Measurements from ENCODE around the gene RPL13.

RPL13 gene

DNA sequence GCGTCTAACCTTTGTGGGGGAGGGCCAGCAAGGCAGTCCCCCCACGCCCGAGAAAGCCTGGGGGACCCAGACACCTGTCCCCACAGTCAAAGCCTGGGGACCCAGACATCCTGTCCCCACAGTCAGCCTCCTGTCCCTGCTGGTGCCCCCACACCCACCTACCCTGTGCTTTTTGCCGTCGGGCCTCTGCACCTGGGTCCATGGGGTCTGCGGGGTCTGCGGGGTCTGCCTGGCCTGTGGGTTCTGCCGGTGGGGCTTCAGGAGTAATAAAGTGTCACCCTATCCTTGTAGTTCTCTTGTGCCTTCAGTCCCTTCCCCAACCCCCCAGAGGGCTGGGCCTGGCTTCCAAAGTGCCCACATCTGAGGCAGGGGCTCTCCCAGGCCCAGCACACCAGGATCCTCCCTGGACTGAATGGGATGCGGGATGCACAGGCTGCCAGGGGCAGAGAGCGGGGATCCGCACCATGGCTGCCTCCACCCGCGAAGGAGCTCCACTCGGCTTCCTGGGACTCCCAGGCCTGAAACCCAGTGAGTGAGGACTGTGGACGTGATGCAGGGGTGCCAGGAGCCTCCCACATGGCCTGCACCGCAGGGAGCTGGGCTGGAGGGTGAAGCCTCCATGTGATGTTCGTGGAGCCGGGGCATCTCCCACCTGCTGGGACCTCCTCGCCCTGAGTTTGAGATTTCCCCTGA, 36.6 kb downstream of the RPL13 start:
- no peak for DNase-seq (ENCODE audit: low read depth in 1 of 2, low spot score in 1 of 2)

DNA sequence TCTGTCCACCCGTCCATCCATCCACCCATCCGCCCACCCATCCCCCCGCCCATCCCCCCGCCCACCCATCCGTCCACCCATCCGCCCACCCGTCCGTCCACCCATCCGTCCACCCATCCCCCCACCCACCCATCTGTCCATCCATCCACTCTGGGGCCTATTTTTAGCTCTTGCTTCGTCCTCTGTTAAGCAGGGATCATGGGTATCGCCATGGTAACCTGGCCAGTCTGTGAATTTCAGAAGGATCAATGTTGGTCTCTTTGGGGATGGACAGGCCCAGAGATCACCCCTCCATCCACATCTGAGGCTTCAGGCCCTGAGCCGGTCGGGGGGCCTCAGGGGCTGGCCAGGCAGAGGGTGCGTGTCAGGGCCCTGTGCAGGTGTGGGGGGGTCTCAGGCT, 37.7 kb downstream of the RPL13 start:
- DNase-seq (ENCODE audit: low read depth in 1 of 2, low spot score in 1 of 2): no peak

DNA sequence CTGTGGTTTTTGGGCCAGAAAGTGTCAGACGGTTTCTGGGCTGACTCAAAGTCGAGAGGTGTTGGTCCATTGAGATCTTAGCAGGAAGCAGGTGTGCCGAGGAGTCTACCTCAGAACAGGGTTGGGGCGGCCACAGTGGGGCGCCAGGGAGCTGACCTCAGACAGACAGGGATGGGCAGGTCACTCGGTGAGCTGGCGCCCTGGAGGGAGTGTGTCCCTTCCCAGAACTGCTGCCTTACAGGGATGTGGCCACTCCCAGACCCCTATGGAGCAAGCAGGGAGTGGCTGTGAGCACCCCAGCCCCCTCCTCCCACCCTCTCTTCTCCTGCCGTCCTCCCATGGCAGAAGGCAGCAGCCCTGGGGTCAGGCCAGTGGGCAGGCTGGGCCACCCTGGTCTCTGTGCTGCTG, 39.0 kb downstream of the RPL13 start:
- DNase-seq (ENCODE audit: low read depth in 1 of 2, low spot score in 1 of 2): no peak

DNA sequence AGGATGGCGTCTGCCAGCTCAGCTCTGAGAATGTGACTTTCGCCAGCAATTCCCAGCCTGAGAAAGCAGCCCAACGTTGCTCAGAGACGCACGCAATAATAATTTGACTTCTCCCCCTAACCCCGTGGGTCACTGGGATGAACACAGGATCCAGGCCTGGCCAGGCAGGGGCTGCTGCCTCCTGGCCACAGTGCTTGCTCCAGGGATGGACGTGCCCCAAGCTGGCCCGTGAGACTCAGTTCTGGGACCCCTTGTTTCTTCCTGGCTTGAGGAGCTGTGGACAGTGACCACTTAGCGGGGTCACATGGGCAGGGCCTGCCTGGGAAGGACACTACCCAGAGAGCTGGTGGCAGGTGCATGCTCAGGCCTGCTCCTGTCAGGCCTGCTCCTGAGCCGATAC, 39.4 kb downstream of the RPL13 start:
- no peak for DNase-seq (ENCODE audit: low read depth in 1 of 2, low spot score in 1 of 2)

DNA sequence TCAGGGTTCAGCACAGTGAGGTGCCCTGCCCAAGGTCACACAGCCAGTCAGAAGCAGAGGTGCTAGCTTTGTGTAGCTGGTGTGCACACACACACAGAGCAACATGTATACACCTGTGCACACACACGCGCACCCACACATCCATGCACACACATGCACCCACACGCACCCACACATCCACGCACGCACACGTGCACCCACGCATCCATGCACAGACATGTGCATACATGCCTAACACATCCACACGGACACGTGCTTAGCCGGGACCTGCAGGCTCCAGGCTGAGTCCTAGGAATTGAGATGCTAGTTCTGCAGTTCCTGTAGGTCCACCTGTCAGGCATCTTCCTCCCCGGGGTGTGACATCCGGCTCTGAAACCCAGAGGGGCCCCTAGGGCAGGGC, 39.9 kb downstream of the RPL13 start:
- no peak for DNase-seq (ENCODE audit: low read depth in 1 of 2, low spot score in 1 of 2)

DNA sequence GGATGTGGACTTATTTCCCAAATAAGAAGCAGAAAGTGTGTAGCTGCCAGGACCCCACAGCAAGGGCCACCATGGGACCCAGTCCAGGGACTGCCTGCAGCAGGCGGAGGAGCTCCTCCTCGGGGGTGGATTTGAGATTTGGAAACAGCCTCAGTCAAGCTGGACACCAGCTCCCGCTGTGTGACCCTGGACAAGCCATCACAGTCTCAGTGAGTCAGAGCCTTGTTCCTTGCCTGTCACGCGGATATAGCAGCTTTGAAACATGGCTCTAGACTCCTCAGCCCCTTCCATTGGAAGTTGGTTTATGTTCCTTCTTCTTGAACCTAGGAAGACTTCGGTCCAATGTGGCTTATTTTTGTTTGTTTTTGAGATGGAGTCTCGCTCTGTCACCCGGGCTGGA, 40.5 kb downstream of the RPL13 start:
- DNase-seq (ENCODE audit: low read depth in 1 of 2, low spot score in 1 of 2): no peak

DNA sequence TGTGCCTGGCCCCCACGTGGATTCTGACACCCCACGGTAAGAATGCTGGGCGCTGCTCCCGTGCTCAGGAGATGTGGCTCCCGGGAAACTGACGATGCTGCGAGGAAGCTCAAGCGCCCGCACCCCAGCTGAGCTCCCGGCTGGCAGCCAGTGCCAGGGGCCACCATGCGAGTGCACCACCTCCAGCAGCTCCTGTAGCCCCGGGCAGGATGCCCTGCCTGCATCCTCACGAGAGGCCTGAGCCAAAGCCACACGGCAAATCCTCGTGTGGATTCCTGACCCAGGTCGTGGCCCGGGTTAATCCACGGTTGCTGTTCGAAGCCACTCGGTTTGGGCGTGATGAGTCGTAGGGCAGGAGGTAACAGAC, 41.4 kb downstream of the RPL13 start:
- DNase-seq (ENCODE audit: low read depth in 1 of 2, low spot score in 1 of 2): no peak

DNA sequence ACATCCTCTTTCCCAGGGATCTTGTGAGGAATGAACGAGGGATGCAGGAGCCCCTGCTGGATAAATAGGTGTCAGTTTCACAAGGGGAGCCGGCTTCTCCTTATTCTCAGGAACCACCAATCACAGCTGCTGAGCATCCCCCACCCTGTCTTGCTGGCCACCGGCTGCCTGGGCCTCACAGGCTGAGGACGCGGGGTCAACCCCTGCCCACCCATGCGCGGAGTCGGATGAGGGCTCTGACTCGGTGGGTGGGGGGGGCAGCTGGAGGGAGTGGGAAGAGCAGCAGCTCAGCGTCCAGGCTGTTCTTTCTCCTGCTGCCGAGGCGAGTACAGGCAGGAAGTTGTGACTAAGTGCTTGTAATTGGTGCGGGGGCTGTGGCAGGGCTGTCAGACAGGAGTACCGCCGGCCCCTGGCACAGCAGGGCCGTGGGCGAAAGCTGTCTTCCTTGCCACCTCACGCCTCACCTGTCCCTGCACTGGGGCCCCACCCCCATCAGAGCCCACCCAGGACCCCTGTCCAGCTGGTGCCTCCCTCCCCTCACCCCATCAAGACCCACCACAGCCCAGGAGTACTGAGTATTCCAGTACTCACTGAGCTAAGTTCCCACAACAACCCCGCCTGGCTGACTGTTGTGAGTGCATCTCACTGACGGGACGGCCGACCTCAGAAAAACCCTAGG, 41.9 kb downstream of the RPL13 start:
- peak; percentile 24 to 51 for DNase-seq (ENCODE audit: low read depth in 1 of 2, low spot score in 1 of 2)

DNA sequence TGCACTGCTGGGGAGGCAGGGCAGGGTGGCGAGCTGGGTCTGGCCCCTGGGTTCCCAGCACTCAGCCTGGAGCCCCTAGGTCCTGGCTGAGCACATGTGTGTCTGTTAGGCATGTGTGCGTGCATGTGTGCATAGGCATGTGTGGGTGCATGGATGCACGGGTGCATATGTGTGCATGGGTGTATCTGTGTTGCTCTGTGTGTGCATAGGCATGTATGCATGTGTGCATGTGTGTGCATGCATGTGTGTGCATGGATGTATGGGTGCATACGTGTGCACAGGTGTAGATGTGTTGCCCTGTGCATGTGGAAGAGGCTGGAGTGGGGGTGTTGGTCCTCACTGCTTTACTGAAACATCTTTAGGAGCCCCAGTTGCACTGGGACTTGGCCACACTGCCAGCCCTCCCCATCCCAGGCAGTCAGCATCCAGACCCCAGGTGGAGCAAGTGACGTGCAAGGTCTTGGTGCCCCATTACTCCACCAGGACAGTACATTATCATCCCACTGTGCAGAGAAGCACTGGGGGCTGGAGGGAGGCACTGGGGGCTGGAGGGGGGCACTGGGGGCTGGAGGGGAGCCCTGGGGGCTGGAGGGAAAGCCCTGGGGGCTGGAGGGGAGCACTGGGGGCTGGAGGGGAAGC, 42.6 kb downstream of the RPL13 start:
- no peak for DNase-seq (ENCODE audit: low read depth in 1 of 2, low spot score in 1 of 2)

DNA sequence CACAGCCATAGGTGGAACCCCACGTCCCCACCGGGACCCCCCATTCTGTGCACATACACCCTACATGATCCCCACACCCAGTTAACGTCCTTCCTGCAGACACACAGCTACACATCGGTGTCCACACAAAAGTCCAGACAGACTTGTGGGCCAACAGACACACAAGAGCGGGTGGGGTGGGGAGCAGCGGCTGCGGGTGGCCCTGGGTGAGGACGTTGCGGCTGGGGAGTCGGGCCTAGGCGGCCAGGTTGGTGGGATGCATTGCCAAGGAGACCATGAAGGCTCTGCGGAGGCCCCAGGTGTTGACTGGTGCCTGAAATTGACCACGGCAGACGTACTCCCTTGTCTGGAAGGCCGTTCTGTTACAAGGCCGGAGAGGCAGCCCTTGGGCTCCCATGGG, 44.3 kb downstream of the RPL13 start:
- DNase-seq (ENCODE audit: low read depth in 1 of 2, low spot score in 1 of 2): no peak

DNA sequence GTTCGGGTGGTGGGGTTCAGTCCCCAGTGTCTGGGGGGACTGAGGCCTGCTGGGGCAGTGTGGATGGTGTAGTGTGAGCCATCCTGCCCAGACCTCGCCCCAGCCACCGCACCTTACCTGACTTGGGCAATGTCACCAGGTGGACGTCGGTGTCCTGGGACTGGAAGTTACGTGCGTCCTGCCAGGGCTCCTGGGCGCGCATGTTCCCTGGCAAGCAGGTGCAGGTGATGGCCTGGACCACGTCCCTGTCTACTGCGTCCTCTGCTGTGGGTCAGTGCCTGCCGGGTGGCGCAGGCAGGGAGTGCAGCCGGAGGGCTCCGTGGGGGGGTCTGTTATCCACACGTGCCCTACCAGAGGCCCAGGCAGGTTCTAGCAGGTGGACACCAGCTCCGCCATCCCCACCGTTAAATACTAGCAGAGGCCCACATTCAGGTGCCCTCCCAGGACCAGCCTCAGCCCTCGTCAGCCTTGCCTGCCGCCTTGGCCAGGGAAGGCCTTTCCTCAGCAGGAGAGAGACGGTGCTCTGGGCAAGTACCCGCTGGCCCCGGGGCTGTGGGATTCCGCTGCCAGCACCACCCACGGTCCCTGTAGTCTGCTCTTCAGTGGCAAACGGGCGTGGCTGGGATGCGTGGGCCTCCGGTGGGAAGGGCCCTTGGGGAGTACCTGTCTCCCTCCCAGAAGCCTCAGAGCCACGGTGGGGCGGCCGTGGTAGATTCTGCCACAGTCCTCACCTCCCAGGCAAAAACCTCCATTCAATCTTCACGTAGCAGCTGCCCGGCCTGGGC, 44.9 kb downstream of the RPL13 start:
- DNase-seq (ENCODE audit: low read depth in 1 of 2, low spot score in 1 of 2): no peak

DNA sequence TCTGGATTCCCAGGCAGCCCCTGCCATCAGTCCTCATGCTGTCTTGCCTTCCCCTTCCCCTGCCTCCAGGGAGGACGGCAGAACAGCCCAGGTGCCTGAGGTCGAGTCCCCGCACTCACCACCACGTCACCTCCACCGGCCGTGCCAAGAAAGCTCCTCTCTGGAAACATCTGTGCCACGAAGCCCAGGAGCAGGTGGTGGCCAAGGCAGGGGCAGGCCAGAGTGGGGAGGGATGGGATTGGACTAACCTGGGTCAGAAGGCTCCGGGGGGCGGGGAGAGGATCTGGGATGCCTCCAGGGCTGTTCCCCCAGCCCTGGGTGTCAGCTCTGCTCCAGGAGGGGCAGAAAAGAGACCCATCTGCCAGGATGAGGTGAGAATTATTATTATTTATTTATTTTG, 45.5 kb downstream of the RPL13 start:
- DNase-seq (ENCODE audit: low read depth in 1 of 2, low spot score in 1 of 2): no peak

DNA sequence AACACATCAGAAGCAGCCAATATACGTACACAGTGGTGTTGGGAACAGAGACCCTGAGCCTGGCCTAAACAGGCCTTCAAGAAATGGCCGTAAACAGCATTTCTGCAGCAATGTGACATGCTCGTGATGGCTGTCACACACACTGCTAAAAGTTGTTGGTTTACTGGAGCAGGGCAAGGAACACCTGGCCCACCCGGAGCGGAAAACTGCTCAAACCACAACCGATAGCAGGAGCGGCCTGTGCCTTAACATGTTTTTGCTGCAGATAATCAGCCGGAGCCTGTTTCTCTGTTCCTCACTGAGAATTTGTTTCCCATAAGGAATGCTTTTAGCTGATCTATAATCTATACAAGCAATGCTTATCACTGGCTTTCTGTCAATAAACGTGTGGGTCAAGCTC, 47.0 kb downstream of the RPL13 start:
- no peak for DNase-seq (ENCODE audit: low read depth in 1 of 2, low spot score in 1 of 2)

DNA sequence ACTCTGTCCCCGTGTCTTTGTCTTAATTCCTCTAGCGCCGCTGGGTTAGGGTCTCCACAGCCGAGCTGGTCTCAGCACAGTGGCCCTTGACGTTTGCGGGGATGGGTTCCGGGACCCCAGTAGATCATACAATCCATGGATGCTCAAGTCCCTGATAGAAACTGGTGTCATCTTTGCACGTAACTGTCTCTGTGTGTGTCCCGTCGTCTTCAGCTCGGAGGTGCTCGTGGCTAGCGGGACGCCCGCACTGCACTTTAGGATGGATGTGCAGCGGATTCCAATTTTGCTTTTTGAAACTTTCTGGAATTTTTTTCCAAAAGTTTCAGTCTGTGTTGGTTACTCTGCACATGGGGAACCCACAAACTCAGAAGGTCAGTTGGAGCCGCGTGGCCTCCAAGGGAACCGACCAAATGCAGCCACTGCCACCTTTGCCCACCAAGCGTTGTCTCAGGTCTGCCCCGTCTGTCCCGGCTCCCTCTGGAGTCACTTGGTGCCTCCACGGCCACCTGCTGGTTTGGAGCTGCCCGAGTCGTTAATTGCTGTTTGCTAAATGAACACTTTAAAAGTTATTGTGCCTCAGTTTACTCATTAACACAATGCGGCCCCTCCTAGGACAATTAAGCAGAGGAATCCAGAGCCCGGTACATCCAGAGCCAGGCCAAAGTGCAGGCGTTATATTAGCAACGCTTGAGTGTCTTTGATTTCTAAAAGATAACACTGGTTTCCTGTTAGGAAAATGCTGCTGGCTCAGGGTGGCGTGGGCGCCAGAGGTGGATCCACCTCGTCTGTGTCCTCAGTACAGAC, 47.7 kb downstream of the RPL13 start:
- DNase-seq (ENCODE audit: low read depth in 1 of 2, low spot score in 1 of 2): no peak

DNA sequence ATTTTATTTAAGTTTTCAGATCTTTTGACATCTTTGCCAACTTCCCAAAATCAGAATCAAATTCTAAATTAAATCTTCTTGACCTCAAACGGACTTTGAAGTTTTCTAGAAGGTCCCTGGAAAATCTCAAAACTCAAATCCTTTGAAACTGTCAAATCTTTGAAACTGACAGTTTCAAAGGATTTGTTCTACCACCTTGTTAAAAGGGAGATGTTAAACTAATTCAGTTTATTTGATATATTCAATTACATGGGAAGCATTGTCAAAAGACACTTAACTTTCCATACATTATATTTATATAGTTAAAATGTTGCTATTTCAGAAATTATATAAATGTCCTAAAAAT, 49.6 kb downstream of the RPL13 start:
- no peak for DNase-seq (ENCODE audit: low read depth in 1 of 2, low spot score in 1 of 2)

DNA sequence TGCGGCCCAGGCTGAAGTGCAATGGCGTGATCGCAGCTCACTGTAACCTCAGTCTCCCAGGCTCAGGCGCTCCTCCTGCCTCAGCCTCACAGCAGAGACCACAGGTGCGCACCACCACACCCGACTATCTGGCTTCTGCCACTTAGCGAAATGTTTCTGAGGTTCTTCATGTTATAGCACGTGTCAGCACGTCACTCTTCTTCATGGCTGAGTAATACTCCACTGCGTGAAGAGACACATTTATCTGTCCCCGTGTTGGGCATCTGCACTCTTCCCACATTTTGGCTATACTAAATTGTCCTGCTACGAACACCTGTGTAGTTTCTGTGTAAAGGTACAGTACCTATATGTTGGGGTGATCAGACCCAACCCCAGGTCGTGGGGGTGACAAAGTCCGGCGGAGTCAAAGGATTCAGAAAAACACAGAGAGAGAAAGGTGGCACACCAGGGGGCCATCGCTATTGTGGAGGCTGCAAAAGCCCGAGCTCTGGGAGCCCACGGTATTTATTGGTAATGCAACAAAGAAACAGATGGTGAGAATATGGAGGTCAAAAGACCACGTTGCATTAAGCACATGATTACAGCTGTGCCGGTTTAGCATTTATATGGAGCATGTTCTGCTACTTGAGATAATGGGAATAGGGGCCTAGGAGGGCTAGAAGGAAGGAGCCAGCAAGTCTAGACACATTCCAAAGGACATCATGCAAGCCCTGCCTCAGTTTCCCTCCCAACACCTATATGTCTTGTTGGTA, 52.1 kb downstream of the RPL13 start:
- DNase-seq (ENCODE audit: low read depth in 1 of 2, low spot score in 1 of 2): no peak

DNA sequence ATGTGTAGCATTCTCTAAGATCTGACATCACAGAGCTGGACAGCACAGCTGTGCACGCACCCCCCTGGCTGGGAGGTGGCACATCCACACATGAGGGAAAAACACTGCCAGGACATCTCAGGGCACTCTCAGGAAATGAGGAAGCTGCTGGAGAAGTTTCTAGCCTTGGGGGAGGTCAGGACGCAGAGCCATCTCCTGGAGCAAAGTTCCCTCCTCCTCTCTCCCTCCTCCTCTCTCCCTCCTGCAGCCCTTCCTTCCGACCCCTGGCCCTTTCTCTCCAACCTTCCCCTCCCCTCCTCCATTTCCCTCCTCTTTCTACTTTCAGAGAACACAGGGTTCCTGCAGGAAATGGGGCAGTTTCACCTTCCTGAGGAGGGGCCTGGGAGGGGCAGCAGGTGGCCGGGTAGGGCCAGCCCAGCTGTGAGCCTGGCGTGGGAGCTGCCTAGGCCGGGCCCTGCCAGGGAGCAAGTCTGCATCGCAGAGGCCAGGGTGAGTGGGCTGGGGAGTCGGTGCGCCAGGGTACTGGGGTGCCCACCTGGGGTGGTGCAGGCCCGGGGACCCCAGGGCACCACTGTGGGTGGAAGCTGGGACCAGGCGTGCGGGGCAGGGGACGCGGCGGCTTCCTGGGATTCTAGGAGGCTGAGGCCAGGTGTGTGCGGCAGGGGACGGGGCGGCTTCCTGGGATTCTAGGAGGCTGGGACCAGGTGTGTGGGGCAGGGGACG, 52.9 kb downstream of the RPL13 start, which contains the start of gene DPEP1:
Gene DPEP1 (plus strand): TSS at position 412 of the 723 bp plus-strand sequence. CDS start 16,769 bp downstream, outside the sequence.
- no peak for DNase-seq (ENCODE audit: low read depth in 1 of 2, low spot score in 1 of 2)

DNA sequence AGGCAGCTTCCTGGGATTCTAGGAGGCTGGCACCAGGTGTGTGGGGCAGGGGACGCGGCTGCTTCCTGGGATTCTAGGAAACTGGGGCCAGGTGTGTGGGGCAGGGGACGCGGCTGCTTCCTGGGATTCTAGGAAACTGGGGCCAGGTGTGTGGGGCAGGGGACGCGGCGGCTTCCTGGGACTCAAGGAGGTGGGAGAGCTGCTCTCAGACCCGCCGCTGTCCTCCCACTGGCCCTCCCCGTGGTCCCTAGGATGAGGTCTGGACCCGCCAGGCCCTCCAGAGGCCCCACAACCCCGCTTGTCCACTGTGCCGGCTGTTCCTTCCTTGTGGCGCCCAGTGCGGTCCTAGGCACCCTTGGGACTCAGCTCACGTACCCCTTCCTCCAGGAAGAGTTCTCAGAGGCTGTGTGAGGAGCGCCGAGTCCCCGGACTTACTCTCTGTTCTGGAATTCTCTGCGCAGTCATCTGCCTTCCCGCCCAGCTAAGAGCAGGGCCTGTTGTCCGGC, 53.5 kb downstream of the RPL13 start:
- DNase-seq (ENCODE audit: low read depth in 1 of 2, low spot score in 1 of 2): no peak

Data from stimulated activated CD4-positive, alpha-beta T cell treated with anti-CD3 and anti-CD28 coated beads, Interleukin-15, amount 100 ng/mL, for 1 hour (primary cell).